ENCODE results near the gene FGF22.
"Not testable (repeated sequence)": the region's sequence is repeated elsewhere in the genome, so short reads cannot be mapped to it uniquely, and the experiment has no call there.

Gene FGF22

DNA sequence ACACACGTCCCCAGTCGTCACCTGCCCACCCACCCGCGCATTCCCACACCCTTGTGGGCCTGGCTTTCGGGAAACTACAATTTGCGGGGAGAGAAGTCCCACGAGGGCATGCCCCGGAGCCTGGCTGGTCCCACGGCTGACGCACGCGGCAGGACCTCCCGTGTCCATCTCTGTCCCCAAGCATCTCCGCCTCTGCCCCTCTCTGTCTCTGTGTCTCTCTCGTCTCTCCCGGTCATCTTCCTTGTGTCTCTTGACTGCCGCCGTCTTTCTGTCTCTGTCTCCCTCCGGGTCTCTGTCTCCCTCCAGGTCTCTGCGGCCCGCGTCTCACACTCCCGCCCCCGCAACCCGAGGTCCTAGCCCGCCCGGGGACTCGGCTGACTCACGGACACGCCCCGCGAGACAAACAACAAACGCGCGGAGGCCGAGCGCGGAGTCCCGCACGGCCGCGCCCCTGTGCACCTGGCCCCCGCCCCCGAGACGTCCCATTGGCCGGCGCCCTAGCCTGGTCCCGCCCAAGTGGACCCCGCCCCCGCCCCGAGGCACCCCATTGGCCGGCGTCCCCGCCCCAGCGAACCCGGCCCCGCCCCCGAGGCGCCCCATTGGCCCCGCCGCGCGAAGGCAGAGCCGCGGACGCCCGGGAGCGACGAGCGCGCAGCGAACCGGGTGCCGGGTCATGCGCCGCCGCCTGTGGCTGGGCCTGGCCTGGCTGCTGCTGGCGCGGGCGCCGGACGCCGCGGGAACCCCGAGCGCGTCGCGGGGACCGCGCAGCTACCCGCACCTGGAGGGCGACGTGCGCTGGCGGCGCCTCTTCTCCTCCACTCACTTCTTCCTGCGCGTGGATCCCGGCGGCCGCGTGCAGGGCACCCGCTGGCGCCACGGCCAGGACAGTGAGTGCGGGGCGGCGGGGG, at the start of gene FGF22:
FGF22 (plus strand) TSS at position 627 of the 908 bp plus-strand sequence; CDS start at position 674, 47 bp downstream.
- DNase-seq (ENCODE audit: low read depth in 2 of 2) = peak; percentile 89 to 93

DNA sequence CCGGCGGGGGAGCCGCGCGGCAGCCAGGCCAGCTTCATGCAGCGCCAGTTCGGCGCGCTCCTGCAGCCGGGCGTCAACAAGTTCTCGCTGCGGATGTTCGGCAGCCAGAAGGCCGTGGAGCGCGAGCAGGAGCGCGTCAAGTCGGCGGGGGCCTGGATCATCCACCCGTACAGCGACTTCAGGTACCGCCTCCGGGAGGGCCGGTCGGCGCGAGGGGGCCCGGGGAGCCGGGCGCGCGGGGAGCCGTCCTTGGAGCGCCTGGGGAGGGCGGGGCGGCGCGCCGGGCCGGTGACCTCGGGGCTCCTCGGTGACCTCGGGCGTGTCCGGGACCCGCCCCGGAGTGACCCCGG, 49.3 kb upstream of the FGF22 start:
- no peak for DNase-seq (ENCODE audit: low read depth in 2 of 2)

DNA sequence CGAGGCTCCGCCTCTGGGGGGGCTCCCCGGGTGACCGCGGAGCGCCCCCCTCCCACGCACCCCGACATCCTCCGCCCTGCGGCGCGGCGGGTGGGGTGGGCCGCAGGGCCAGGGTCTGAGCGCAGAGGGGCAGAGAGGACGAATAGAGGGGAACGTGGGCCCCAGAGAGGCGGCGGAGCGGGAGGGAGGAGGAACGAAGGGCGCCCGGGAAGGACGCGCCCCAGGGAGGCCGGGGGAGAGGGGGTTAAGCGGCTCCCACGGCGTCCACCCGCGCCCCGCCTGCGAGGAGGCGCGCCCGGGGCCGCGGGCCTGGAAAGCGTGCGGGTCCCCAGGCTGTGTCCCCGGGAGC, 49.0 kb upstream of the FGF22 start:
- DNase-seq (ENCODE audit: low read depth in 2 of 2) = no peak

DNA sequence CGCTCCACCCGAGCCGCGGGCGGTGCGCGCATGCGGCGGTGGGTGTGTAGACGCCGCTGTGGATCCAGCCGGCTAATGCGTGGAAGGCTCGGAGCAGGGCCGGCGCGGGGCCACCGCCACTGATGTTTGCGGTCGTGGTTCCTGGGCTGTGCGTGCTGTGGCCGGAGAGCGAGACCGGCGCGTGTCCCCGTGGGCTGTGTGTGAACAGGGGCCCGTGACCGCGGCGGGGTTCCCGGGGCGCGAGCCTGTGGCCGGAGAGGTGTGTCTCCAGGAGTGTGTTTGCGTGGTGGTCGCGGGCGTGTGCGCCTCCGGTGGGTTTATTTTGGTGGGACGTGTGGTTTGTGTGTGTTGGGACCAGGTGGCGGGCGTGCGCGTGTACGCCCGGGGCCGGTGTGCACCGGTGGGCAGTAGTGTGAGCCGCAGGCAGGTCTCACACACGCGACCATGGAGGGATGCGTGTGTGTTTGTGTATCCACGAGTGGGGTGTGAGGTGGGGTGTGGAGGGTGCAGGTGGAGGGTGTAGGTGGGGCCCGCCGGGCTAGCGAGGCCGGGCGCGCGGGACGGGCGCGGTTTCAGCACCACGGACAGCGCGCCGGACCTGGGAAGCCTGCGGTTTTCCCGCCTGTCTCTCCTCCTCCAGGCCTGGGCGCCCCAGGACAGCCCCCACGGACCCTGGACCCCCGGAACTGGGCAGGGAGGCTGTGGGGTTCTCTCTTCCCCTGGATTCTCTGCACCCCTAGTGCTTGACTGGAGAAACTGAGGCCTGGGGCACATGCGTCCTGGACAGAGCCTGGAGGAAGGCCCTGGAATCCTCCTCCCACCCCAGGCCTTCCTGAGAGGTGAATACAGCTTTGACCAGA, 48.4 kb upstream of the FGF22 start:
- DNase-seq (ENCODE audit: low read depth in 2 of 2) = no peak

DNA sequence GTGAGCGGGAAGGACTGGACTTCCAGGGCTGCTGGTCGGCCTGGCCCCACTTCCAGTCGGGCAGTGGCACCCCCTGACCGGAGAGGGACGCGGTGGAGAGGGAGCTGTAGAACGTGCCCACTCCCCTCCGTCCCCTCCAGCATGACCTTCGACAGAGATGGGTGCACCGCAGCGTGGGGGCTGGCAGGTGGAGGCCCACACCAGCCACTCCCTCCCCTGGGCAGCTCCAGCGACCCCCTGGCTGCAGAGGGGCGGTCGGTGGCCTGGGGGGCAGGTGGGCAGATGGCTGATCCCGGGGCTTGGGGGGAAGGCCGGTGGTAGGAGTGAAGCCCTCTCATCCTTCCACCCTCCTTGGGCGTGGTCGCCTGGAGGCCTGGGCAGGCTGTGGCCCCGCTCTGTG, 47.6 kb upstream of the FGF22 start:
- no peak for DNase-seq (ENCODE audit: low read depth in 2 of 2)

DNA sequence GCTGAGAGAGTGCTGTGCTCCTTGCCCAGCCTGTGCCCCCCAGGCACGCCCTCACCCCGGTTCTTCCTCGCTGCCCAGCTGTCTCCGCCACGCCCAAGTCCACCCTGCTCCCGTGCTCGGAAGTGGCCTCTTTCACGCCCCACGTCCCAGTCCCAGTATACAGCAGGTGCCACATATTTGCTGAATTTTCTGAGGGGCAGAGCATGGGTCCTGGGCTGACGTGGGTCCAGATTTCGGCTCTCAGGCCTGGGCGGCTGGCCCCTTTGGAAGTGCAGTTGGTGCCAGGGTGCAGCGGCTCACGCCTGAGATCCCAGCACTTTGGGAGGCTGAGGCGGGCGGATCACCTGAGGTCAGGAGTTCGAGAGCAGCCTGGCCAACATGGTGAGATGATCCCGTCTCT, 46.6 kb upstream of the FGF22 start:
- DNase-seq (ENCODE audit: low read depth in 2 of 2) = no peak

DNA sequence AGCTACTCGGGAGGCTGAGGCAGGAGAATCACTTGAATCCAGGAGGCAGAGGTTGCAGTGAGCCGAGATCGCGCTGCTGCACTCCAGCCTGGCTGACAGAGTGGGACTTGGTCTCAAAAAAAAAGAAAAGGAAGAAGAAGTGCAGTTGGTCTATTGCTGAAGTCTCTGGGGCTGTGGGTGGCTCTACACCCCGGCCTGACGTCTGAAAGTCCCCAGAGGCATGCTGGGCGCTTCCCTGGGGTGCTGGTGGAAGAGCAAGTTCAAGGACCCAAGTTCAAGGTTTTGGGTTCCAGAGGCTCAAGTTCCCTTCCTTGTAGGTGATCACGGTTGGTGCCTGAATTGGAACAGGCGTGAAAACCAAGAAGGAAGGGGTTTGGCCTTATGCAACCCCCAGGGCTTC, 46.2 kb upstream of the FGF22 start:
- DNase-seq (ENCODE audit: low read depth in 2 of 2) = no peak

DNA sequence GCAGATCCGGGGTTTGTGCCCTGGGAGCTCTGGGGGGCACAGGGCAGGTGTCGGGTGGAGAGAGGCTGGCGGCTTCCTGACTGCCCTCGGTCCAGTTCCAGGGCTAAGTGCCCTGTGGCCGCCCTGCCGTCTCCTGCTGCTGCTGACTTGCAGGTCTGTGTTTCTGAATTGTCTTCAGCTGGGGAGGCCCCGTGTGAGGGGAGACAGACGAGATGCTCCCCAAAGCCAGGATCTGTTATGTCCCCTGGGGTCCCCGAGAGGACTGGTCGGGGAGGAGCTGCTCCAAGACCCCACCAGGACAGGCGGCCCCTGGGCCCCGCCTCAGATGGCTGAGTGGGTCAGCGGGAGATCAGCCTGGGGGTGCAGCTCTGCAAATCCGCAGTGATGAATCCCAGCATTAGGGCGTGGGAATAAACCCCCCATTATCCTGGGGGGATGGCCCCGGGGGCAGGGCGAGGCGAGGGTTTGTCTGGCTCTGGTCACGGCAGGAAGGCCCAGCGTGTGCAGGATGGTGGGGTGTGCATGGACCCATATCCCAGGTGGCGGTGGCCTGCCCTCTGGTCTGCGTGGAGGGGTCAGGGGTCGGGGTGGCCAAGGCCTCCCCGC, 45.3 kb upstream of the FGF22 start:
- DNase-seq (ENCODE audit: low read depth in 2 of 2) = no peak

DNA sequence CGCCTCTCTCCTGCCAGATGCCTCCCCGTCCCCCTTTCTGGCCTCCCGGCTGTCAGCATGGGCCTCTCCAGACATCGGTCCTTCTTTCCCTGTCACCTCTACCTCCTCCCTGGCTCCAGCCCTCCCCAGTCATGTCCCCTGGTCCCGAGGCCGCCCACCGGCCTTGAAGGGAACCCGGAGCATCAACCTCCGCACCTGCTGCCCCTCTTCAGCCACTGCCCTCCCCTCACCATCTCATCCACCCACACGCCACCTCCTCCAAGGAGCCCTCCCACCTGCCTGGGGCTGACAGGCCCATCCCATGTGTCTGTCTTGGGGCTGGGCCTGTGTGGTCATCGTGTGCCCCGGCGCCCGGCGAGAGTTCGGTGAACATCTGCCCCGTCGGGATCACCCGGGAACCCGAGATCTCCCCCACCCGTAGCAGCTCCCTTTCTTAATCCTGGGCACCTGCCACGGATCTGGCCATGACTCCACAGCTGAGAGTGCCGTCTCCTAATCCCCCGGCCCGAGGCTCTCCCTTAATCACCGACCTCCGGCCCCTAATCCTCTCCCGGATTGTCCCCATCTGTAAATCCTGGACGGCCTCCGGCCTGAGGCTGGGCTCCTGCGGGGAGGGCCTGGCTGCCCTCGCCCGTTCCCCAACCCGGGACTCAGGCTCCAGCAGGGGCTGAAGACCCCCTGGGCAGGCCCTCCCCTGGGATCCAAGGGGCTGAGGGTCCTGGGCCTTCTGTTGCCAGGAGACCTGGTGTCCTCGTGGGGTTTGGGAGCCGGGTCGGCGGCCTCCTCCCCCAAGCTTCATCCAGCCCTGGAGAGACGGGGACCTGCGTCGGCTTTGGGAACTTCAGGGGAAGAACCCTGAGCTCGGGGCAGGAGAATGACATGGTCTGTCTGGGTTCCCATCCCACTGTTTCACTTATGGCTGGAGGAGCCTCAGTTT, 44.1 kb upstream of the FGF22 start:
- DNase-seq (ENCODE audit: low read depth in 2 of 2) = no peak

DNA sequence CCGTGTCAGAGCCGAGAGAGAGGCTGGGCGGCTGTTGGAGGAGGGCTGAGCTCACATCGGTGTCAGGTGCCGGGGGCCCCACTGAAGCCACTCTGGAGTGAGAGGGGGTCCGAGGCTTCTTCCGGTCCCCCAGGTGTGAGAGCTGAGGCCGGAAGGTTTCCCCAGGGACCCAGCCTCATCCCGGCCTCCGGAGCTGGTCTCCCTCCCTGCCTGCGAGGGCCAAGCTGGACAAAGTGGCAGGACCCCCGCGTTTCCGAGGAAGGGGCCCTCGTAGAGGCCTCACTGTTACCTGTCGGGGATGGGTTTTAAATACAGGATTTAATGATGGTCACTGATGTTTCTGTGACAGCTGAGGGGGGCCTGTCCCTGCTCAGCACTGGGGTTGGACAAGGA, 43.4 kb upstream of the FGF22 start:
- no peak for DNase-seq (ENCODE audit: low read depth in 2 of 2)

DNA sequence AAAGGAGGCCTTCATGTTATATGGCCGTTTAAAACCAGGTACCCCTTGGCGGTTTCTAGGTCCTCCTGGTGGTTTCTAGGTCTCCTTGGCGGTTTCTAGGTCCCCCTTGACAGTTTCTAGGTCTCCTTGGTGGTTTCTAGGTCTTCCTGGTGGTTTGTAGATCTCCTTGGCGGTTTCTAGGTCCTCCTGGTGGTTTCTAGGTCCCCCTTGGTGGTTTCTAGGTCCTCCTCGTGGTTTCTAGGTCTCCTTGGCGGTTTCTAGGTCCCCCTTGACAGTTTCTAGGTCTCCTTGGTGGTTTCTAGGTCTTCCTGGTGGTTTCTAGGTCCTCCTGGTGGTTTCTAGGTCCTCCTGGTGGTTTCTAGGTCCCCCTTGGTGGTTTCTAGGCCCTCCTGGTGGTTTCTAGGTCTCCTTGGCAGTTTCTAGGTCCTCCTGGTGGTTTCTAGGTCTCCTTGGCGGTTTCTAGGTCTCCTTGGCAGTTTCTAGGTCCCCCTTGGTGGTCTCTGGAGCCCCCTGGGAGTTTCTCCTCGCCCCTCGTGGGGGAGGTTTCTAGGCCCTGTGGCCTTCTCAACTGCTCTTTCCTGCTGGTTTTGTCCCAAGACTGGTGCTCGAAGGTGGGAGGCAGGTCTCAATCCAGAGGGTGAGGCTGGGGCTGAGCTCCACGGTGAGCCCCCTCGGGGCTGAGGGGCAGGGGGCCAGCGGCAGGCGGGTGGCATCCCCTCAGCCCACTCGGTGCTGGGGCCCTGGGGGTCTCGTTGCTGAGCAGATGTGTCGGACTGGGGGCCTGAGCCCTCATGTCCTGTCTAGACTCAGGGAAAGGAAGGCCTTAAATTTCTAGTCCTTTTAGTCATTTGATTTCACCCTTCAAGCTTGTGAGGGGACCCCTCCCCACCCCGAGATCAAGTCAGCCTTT, 42.0 kb upstream of the FGF22 start:
- no peak for DNase-seq (ENCODE audit: low read depth in 2 of 2)

DNA sequence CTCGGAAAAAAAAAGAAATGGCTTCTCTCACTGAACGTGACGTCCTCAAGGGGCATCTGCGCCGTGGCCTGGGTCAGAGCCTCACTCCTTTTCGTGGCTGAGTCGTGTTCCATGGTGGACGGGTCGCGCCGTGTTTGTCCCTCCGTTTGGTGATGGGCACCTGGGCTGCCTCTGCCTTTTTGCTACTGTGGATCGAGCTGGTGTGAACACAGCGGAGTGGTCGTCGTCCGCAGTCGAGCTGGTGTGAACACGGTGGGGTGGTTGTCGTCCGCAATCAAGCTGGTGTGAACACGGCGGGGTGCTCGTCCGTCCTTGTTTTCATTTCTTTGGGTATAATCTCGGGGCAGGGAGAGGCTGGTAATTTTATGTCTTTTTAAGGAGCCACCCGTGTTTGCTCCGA, 38.4 kb upstream of the FGF22 start:
- no peak for DNase-seq (ENCODE audit: low read depth in 2 of 2)

DNA sequence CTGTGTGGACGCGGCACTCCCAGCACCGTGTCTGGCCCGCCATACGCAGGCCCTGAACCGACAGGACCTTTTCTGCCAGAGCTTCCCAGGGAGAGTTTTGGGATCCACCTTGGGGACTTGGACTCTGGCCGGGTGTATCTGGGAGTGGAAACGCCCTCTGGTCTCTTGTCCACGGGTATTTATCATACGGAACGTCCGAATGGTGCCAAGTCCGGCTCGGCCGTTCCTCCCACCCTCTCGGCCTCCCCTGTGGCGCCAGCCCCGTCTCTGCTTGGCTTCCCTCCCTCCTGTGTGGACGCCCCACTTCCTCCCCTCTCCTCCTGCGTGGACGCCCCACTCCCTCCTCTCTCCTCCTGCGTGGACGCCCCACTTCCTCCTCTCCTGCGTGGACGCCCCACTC, 37.9 kb upstream of the FGF22 start:
- DNase-seq (ENCODE audit: low read depth in 2 of 2) = no peak

DNA sequence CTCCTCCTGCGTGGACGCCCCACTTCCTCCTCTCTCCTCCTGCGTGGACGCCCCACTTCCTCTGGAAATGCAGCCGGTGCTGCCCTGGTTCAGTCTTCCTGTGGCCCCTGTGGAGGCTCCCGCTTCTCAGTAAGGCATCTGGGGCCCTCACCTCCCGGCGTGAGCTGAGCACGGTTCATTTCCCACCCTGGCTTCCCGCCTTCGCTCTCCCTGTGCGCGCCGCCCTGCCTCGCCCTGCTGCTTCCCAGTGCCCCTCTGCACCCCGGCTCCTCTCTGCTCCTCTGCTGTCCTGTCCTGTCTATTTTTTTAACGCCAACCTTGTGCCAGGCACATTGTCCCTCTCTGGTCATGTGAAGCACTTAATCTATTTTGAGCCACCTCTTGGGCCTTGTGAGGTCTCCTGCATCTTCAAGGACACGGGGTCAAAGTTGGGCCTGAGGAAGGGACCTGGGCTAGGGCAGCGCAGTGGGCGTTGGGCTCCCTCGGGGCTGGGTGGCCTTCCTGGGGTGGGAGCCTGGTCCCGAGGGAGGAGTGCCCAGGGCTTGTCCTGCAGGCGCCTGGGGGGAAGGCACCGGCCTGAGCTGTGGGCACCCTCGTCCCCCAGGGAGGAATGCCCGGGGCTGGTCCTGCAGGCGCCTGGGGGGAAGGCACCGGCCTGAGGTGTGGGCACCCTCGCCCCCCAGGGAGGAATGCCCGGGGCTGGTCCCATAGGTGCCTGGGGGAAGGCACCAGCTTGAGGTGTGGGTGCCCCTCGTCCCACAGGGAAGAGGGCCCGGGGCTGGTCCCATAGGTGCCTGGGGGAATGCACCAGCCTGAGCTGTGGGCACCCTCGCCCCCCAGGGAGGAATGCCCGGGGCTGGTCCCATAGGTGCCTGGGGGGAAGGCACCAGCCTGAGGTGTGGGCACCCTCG, 37.0 kb upstream of the FGF22 start:
- DNase-seq (ENCODE audit: low read depth in 2 of 2) = no peak

DNA sequence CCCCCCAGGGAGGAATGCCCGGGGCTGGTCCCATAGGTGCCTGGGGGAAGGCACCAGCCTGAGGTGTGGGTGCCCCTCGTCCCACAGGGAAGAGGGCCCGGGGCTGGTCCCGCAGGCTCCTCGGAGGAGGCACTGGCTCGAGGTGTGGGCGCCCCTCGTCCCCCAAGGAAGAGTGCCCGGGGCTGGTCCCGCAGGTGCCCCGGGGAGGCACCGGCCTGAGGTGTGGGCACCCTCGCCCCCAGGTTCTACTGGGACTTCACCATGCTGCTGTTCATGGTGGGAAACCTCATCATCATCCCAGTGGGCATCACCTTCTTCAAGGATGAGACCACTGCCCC, 36.4 kb upstream of the FGF22 start:
- not testable (repeated sequence) for DNase-seq (ENCODE audit: low read depth in 2 of 2)

DNA sequence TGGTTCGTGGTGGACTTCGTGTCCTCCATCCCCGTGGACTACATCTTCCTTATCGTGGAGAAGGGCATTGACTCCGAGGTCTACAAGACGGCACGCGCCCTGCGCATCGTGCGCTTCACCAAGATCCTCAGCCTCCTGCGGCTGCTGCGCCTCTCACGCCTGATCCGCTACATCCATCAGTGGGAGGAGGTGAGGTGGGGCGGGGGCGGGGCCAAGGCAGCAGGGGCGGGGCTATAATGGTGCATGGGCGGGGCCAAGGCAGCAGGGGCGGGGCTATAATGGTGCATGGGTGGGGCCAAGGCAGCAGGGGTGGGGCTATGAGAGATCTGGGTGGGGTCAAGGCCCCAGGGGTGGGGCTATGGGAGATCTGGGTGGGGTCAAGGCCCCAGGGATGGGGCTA, 35.9 kb upstream of the FGF22 start:
- not testable (repeated sequence) for DNase-seq (ENCODE audit: low read depth in 2 of 2)

DNA sequence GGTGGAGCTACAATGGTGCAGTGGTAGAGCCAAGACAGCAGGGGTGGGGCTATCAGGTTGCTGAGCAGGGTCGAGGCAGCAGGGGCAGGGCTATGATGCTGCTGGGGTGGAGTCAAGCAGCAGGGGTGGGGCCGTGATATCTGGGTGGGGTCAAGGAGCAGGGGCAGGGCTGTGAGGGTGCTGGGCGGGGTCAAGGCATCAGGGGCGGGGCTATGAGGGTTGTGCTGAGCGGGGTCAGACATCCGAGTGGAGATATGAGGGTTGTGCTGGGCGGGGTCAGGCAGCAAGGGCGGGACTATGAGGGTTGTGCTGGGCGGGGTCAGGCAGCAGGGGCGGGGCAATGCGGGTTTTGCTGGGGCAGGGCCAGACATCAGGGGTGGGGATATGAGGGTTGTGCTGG, 35.3 kb upstream of the FGF22 start:
- peak in 1 of 2 experiments; percentile 46 for DNase-seq (ENCODE audit: low read depth in 2 of 2)

DNA sequence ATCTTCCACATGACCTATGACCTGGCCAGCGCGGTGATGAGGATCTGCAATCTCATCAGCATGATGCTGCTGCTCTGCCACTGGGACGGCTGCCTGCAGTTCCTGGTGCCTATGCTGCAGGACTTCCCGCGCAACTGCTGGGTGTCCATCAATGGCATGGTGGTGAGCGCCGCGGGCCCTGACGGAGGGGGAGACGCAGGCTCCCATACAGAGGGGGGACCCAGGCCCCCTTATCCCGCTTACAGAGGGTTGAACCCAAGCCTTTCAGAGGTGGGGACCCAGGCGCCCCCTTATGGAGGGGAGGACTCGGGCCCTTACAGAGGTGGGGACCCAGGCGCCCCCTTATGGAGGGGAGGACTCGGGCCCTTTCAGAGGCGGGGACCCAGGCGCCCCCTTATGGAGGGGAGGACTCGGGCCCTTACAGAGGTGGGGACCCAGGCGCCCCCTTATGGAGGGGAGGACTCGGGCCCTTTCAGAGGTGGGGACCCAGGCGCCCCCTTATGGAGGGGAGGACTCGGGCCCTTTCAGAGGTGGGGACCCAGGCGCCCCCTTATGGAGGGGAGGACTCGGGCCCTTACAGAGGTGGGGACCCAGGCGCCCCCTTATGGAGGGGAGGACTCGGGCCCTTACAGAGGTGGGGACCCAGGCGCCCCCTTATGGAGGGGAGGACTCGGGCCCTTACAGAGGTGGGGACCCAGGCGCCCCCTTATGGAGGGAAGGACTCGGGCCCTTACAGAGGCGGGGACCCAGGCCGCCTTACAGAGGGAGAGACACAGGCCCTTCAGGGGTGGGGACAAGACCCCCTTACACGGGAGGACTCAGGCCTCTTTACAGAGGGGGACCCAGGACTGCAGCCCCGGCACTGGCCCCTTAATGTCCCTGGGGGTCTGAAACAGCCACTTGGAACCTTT, 34.4 kb upstream of the FGF22 start:
- DNase-seq (ENCODE audit: low read depth in 2 of 2) = peak in 1 of 2 experiments; percentile 37

All from stimulated activated CD4-positive, alpha-beta T cell treated with anti-CD3 and anti-CD28 coated beads, Interleukin-12 subunit alpha, Interleukin-12 subunit beta, amount 100 ng/mL, for 24 hours (primary cell).